K562 (cell line): Measurements from ENCODE around the gene HIVEP2. TPM values are rescaled to one million over a fixed set of nuclear protein-coding genes. Genes with fewer than 3 reads are reported as not detected.

ENCODE experiments used
- ATAC-seq: fragments of 200-7000 bp; cut with Tn5 transposase; 3 replicates; pipeline ENCODE4 v1.9.1; 2020; ENCODE audit warnings: moderate library complexity
- BruUV-seq: library from RNA; stranded (reverse); fragments of 400-500 nt; replicated peaks from 2 replicates; lab custom pipeline; 2021; lab: Mats Ljungman, UMichigan
- CTCF ChIA-PET: fragments of 300-600 bp; formaldehyde crosslinking; extraction: SDS; loops from one replicate; lab custom pipeline; 2021; ENCODE audit warnings: low intra/inter-chr PET ratio; lab: Yijun Ruan, JAX
- POLR2A ChIA-PET: fragments of 300-600, 350-650 bp; sonication (Branson Sonifier 250); formaldehyde crosslinking; extraction: SDS; loops from one replicate; lab custom pipeline; 2021; ENCODE audit warnings: antibody characterized with exemption, inconsistent platforms; lab: Yijun Ruan, JAX
- DNase-seq, 4 experiments: peaks; one replicate each; pipeline versions ENCODE4 v3.0.0 to v3.0.0-alpha.2; 2011 to 2018; ENCODE audit warnings: low spot score in 3 of 4, mixed read lengths in 3 of 4; ENCODE audit errors: extremely low read depth in 1 of 4
- FAIRE-seq: peaks from 2 replicates; lab custom pipeline; 2011; peaks lifted over from hg19 to GRCh38; lab: Jason Lieb, UNC
- H2AFZ ChIP-seq: 2 replicates; pipeline ENCODE4 v1.6.0; 2011; ENCODE audit warnings: low read depth, low read length, control low read depth, inconsistent platforms
- H3K27ac ChIP-seq: fragments of 200-600 bp; 3 replicates; pipeline ENCODE4 v1.8.0; 2011; ENCODE audit warnings: low read depth, mild to moderate bottlenecking, control low read depth, inconsistent platforms, low read length, moderate library complexity, mixed read lengths; ENCODE audit errors: extremely low read depth
- H3K27me3 ChIP-seq, 2 experiments: fragments of 300-600 bp in 1 of 2; 2 replicates in 1 of 2; 3 replicates in 1 of 2; pipeline versions ENCODE4 v1.6.0 to v1.8.0; 2011; ENCODE audit warnings: inconsistent platforms in 2 of 2, low read length in 2 of 2, mild to moderate bottlenecking in 1 of 2, mixed read lengths in 1 of 2, moderate library complexity in 1 of 2; ENCODE audit not compliant: control insufficient read depth in 2 of 2, insufficient read depth in 2 of 2
- H3K36me3 ChIP-seq: fragments of 300-600 bp; 3 replicates; pipeline ENCODE4 v1.8.0; 2011; ENCODE audit warnings: mild to moderate bottlenecking, low read length, inconsistent platforms; ENCODE audit not compliant: control insufficient read depth, insufficient read depth
- H3K4me1 ChIP-seq, 2 experiments: fragments of 200-600 bp in 1 of 2; replicated peaks in 1 of 2; 2 replicates in 1 of 2; 3 replicates in 1 of 2; pipeline versions ENCODE4 v1.5.1 to v1.8.0; 2011; ENCODE audit warnings: inconsistent platforms in 2 of 2, low read length in 2 of 2, mild to moderate bottlenecking in 1 of 2, mixed read lengths in 1 of 2, moderate library complexity in 1 of 2; ENCODE audit not compliant: control insufficient read depth in 2 of 2, insufficient read depth in 2 of 2
- H3K4me2 ChIP-seq: 2 replicates; pipeline ENCODE4 v1.6.1; 2011; ENCODE audit warnings: low read length, control low read depth, inconsistent platforms, mixed read lengths; ENCODE audit not compliant: insufficient read depth
- H3K4me3 ChIP-seq: fragments of 200-600 bp; sonication (generic), shearing (Covaris generic); 2 replicates; pipeline ENCODE4 v1.5.1; 2016; ENCODE audit warnings: control low read depth, inconsistent platforms
- H3K79me2 ChIP-seq: fragments of 200-600 bp; 3 replicates; pipeline ENCODE4 v1.8.0; 2011; ENCODE audit warnings: low read length, inconsistent platforms; ENCODE audit not compliant: control insufficient read depth, insufficient read depth
- H3K9ac ChIP-seq, 2 experiments: 2 replicates each; pipeline versions ENCODE4 v1.6.0 to v1.6.1; 2011; ENCODE audit warnings: low read depth in 2 of 2, low read length in 2 of 2, control low read depth in 1 of 2, inconsistent platforms in 1 of 2, mild to moderate bottlenecking in 1 of 2, mixed read lengths in 1 of 2; ENCODE audit not compliant: insufficient read depth in 1 of 2
- H3K9me1 ChIP-seq: one replicate; pipeline ENCODE4 v1.6.0; 2011; ENCODE audit warnings: inconsistent platforms, mild to moderate bottlenecking, low read length, moderate library complexity; ENCODE audit not compliant: control insufficient read depth, insufficient read depth
- H3K9me3 ChIP-seq: replicated peaks from 2 replicates; pipeline ENCODE4 v1.5.1; 2011; ENCODE audit warnings: low read depth, low read length, inconsistent platforms; ENCODE audit not compliant: control insufficient read depth, insufficient read depth
- H4K20me1 ChIP-seq: replicated peaks from 2 replicates; pipeline ENCODE4 v1.6.1; 2011; ENCODE audit warnings: low read length, inconsistent platforms, mixed read lengths; ENCODE audit not compliant: control insufficient read depth, insufficient read depth
- CBX3 ChIP-seq, 2 experiments: IDR thresholded peaks; 1 replicate in 1 of 2; 2 replicates in 1 of 2; pipeline ENCODE4 v1.6.1; 2012; ENCODE audit warnings: inconsistent platforms in 2 of 2, low read length in 2 of 2, borderline replicate concordance in 1 of 2, control low read depth in 1 of 2
- EHMT2 ChIP-seq: fragments of 450-650 bp; IDR thresholded peaks from 2 replicates; pipeline ENCODE4 v1.6.1; 2018; ENCODE audit warnings: antibody characterized with exemption
- FOXJ3 ChIP-seq: sonication (generic); formaldehyde crosslinking; IDR thresholded peaks from 2 replicates; pipeline ENCODE4 v1.4.0; 2020; ENCODE audit warnings: mild to moderate bottlenecking, missing genetic modification reagents
- HLTF ChIP-seq: fragments of 450-650 bp; IDR thresholded peaks from 2 replicates; pipeline ENCODE4 v1.6.1; 2016
- RFX7 ChIP-seq: fragments of 250-450 bp; sonication (Bioruptor Pico); IDR thresholded peaks from 2 replicates; pipeline ENCODE4 v1.5.1; 2021; ENCODE audit warnings: mild to moderate bottlenecking
- TGIF2 ChIP-seq: sonication (generic); formaldehyde crosslinking; IDR thresholded peaks from 2 replicates; pipeline ENCODE4 v1.8.1; 2022; ENCODE audit warnings: mild to moderate bottlenecking, missing genetic modification reagents, moderate library complexity
- TRIM28 ChIP-seq: fragments of 450-650 bp; IDR thresholded peaks from 2 replicates; pipeline ENCODE4 v1.6.1; 2017
- ZNF507 ChIP-seq: conservative IDR thresholded peaks from 2 replicates; pipeline ENCODE4 v1.6.1; 2017; ENCODE audit warnings: missing genetic modification characterization, missing compliant biosample characterization
- in situ Hi-C: fragments of 300-500 bp; cut with MboI; formaldehyde crosslinking; loops from 4 replicates; pipeline ENCODE4 v1.15.0; 2018; ENCODE audit warnings: inconsistent platforms, mixed read lengths
- intact Hi-C: fragments of 100-400 bp; cut with micrococcal nuclease; formaldehyde crosslinking; loops from 2 replicates; pipeline ENCODE4 v1.14.2; 2022
- polyA plus RNA-seq, 8 experiments: library from polyadenylated mRNA; depleted of rRNA in 4 of 8; stranded (reverse) in 5 of 8; unstranded in 3 of 8; fragments of >200 nt; fragmentation: Nextera tagmentation in 2 of 8; fragmentation: Illumina TruSeq in 1 of 8; extraction: Ambion mirVana in 2 of 8; extraction: Trizol in 1 of 8; gene quantifications; 2 replicates each; pipeline versions ENCODE4 v1.2.1 to v1.2.3, GENCODE V29; 2011 to 2014; ENCODE audit warnings: inconsistent platforms in 1 of 8, missing spikeins in 1 of 8
- total RNA-seq, 7 experiments: library from RNA; depleted of rRNA in 6 of 7; stranded (reverse); fragments of >200 nt in 6 of 7; fragmentation: Illumina TruSeq in 2 of 7; extraction: Trizol in 2 of 7; gene quantifications; 2 replicates each; pipeline versions ENCODE4 v1.2.1 to v1.2.3, GENCODE V29; 2011 to 2021; ENCODE audit warnings: low replicate concordance in 1 of 7
- TF ChIP-seq, protein P1 (sequence below): IDR thresholded peaks from 2 replicates; pipeline ENCODE4 v1.6.1; 2016; ENCODE audit warnings: missing genetic modification characterization, missing compliant biosample characterization
- TF ChIP-seq, protein P2 (sequence below): fragments of 250-450 bp; sonication (Bioruptor Pico); IDR thresholded peaks from 2 replicates; pipeline ENCODE4 v1.5.1; 2021; ENCODE audit warnings: mild to moderate bottlenecking

HIVEP2 gene
- total and polyA plus RNA-seq, 9 of the 15 experiments (the other 6 are each of a cell fraction or from before 2014, with no cell fraction given), result under 0.01 to 1.2 (median 0.31) TPM

DNA sequence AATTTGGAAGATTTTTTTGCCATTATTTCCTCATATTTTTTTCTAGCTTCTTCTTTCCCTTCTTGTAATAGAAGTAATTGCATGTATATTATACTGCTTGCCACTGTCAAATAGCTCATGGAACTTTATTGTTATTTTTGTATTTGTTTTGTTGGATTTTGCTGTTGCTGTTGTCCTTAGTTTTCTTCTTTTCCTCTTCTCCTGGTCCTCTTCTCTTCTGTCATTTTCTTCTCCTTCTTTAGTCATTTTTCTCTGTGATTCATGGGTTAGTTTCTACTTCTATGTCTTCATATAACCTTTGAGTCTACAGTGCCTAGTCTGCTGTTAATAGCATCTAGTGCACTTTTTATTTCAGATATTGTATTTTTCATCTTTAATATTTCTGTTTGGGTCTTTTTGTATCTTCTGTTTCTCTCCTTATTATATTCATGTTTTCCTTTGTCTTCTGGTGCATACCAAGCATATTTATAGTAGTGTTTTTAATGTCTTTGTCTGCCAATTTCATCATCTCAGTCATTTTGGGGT, 226.2 kb downstream of the HIVEP2 start:
- intact Hi-C loops, result no loop called here
- Histone ChIP-seq H3K27ac (no peak overlapping the region), H3K27me3 (peaks cover 0 to 4% of the 10 kb centered on the region in 2 experiments; a peak in 1 of 5 replicates), H2AFZ (no peak overlapping the region), H3K4me1 (no peaks in the 10 kb centered on the region), H4K20me1 (no peaks in the 10 kb centered on the region), H3K4me3 (no peak overlapping the region), H3K79me2 (no peaks in the 10 kb centered on the region)
- no TSS peak for BruUV-seq
- POLR2A ChIA-PET, result no interaction called here
- FAIRE-seq, result no peak
- no peak for TF ChIP-seq FOXJ3 (CRISPR knock-in tag)
- TF ChIP-seq, protein P1, sequence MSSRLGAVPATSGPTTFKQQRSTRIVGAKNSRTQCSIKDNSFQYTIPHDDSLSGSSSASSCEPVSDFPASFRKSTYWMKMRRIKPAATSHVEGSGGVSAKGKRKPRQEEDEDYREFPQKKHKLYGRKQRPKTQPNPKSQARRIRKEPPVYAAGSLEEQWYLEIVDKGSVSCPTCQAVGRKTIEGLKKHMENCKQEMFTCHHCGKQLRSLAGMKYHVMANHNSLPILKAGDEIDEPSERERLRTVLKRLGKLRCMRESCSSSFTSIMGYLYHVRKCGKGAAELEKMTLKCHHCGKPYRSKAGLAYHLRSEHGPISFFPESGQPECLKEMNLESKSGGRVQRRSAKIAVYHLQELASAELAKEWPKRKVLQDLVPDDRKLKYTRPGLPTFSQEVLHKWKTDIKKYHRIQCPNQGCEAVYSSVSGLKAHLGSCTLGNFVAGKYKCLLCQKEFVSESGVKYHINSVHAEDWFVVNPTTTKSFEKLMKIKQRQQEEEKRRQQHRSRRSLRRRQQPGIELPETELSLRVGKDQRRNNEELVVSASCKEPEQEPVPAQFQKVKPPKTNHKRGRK (tag), result peak; percentile 58; the same call in 1 of the 2 replicates
- no peak for TF ChIP-seq TGIF2 (CRISPR knock-in tag)
- 0 out of 2 replicates have a peak, but pooled peaks have one; percentile 16 for TF ChIP-seq EHMT2
- 0 out of 3 replicates have a peak, but pooled peaks of 1 of the 2 experiments have one; percentile 41 for TF ChIP-seq CBX3 (IDR thresholded peaks at IDR 0.05; ENCODE audit: borderline replicate concordance in 1 of 2, low read length in 2 of 2)
- TF ChIP-seq, protein P2, sequence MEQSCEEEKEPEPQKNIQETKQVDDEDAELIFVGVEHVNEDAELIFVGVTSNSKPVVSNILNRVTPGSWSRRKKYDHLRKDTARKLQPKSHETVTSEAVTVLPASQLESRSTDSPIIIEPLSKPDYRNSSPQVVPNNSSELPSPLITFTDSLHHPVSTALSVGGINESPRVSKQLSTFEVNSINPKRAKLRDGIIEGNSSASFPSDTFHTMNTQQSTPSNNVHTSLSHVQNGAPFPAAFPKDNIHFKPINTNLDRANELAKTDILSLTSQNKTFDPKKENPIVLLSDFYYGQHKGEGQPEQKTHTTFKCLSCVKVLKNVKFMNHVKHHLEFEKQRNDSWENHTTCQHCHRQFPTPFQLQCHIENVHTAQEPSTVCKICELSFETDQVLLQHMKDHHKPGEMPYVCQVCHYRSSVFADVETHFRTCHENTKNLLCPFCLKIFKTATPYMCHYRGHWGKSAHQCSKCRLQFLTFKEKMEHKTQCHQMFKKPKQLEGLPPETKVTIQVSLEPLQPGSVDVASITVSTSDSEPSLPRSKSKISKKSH (CRISPR knock-in tag), result 0 out of 2 replicates have a peak, but pooled peaks have one; percentile 70
- peak; percentile 63 for TF ChIP-seq ZNF507
- TF ChIP-seq TRIM28, result peak; percentile 86; the same call in 1 of the 2 replicates
- peak; percentile 77; the same call in 1 of the 2 replicates for TF ChIP-seq HLTF
- no peak for TF ChIP-seq RFX7 (CRISPR knock-in tag)
- TF ChIP-seq, all 486 proteins: peak for 7
- H3K4me2 ChIP-seq, result no peak overlapping the region
- ATAC-seq (no peak), DNase-seq (no peak)
- no peak overlapping the region for H3K9ac ChIP-seq
- in situ Hi-C loops, result no loop called here
- CTCF ChIA-PET, result no interaction called here
- H3K9me3 ChIP-seq, result no peaks in the 10 kb centered on the region
- no peaks in the 10 kb centered on the region for H3K36me3 ChIP-seq
- no peaks in the 10 kb centered on the region for H3K9me1 ChIP-seq
